ENCODE measurements around the gene LGR4. TPM values are rescaled to one million over a fixed set of nuclear protein-coding genes. Genes with fewer than 3 reads are reported as not detected.
A peak's percentile ranks its signal among the peaks of the same experiment; 100 is the strongest.

LGR4 gene
- total RNA-seq, 1 experiment from 2014 or later = 99.2 TPM

DNA sequence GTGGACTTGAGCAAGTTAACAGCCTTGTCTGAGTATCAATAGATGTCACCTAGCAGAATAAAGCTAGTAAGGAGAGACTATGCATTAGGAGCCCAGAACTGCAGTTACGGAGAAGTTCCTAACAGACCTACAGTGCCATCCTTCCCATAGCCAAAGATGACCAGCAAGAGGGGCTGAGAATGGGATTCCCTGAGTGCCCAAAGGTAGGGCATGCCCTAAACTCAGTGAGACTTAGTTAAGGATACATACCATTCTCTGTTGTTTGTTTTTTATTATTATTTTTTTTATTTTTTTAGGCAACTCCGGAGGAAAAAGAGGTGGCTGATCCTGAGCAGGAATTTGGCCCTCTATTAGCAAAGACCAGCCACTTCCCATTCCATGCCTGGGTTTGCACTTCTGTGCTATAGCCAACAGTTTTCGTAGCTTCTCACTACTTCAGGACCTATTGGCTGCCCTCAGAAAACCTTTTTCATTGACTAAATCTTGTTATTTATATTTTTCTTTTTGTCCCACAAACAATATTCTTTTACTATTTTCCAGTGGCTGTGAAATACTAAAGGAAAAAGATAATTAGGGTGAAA lies 76.2 kb downstream of the LGR4 start:
- Mint-ChIP-seq H3K4me3 (no peak overlapping the region), H3K4me1 (peaks cover 58 to 74% of the 10 kb centered on the region in 2 experiments), H3K27me3 (ENCODE audit: low read depth) (no peaks in the 10 kb centered on the region), H3K36me3 (ENCODE audit: insufficient read depth in 1 of 3, low read depth in 3 of 3) (peaks cover 0 to 23% (median 7%) of the 10 kb centered on the region in 3 experiments; a peak in 4 of 7 replicates), H3K27ac (0 out of 7 replicates have a peak overlapping the region, but pooled peaks of 1 of the 3 experiments have one; percentile 84), H3K9me3 (no peaks in the 10 kb centered on the region)
- no peak overlapping the region for H4K8ac ChIP-seq (replicated peaks; ENCODE audit: insufficient read length, low read depth, low read length)
- H2BK120ac ChIP-seq (ENCODE audit: low read depth, low read length, poor library complexity, severe bottlenecking) = no peak overlapping the region
- H3K23me2 ChIP-seq (ENCODE audit: insufficient read length, low read depth, low read length, poor library complexity, severe bottlenecking) = no peaks in the 10 kb centered on the region
- no peak overlapping the region for H3T11ph ChIP-seq (ENCODE audit: low read length)
- H3K56ac ChIP-seq (ENCODE audit: insufficient read length, low read depth, low read length) = no peak overlapping the region
- no peak overlapping the region for H3K18ac ChIP-seq (ENCODE audit: insufficient read length, low read depth, low read length)
- H4K5ac ChIP-seq (ENCODE audit: insufficient read length, low read depth, low read length) = no peak overlapping the region
- DNase-seq = no peak
- no peak overlapping the region for H3K23ac ChIP-seq (ENCODE audit: insufficient read length, low read depth, low read length)
- TF ChIP-seq, protein P1, sequence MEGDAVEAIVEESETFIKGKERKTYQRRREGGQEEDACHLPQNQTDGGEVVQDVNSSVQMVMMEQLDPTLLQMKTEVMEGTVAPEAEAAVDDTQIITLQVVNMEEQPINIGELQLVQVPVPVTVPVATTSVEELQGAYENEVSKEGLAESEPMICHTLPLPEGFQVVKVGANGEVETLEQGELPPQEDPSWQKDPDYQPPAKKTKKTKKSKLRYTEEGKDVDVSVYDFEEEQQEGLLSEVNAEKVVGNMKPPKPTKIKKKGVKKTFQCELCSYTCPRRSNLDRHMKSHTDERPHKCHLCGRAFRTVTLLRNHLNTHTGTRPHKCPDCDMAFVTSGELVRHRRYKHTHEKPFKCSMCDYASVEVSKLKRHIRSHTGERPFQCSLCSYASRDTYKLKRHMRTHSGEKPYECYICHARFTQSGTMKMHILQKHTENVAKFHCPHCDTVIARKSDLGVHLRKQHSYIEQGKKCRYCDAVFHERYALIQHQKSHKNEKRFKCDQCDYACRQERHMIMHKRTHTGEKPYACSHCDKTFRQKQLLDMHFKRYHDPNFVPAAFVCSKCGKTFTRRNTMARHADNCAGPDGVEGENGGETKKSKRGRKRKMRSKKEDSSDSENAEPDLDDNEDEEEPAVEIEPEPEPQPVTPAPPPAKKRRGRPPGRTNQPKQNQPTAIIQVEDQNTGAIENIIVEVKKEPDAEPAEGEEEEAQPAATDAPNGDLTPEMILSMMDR (conservative IDR thresholded peaks at IDR 0.05) = no peak
- peaks cover 17% of the 10 kb centered on the region for H3K4me1 ChIP-seq (ENCODE audit: insufficient read depth, low read length)
- no peak overlapping the region for H3K4ac ChIP-seq (ENCODE audit: low read depth, low read length)
- H3K27ac ChIP-seq (ENCODE audit: insufficient read length, low read depth, low read length) = no peak overlapping the region
- H2BK12ac ChIP-seq (ENCODE audit: insufficient read length, low read depth, low read length) = no peak overlapping the region
- H3K14ac ChIP-seq (ENCODE audit: insufficient read depth, low read length) = no peak overlapping the region
- no CpG with 5 or more reads among the region's 3 CpGs for WGBS (ENCODE audit: extremely low coverage, insufficient read length, low lambda C conversion rate)
- no peak overlapping the region for H3K4me2 ChIP-seq (ENCODE audit: insufficient read depth, insufficient read length, low read length)
- H4K91ac ChIP-seq (ENCODE audit: insufficient read length, low read depth, low read length) = no peak overlapping the region
- H2AK5ac ChIP-seq (ENCODE audit: insufficient read length, low read length) = no peak overlapping the region
- no peak overlapping the region for H2BK5ac ChIP-seq (ENCODE audit: insufficient read length, low read length)
- no peak overlapping the region for H2BK20ac ChIP-seq (ENCODE audit: low read depth, low read length, poor library complexity, severe bottlenecking)
- H3K27me3 ChIP-seq (ENCODE audit: insufficient read depth, low read length) = no peaks in the 10 kb centered on the region
- H3K9me3 ChIP-seq (ENCODE audit: control insufficient read depth, low read depth, low read length) = no peaks in the 10 kb centered on the region
- H2BK15ac ChIP-seq (ENCODE audit: low read depth, low read length) = no peak overlapping the region
- no peak overlapping the region for H2AFZ ChIP-seq (ENCODE audit: low read length)
- H3K9ac ChIP-seq (ENCODE audit: extremely low read depth, insufficient read length, low read length) = no peak overlapping the region
- no peaks in the 10 kb centered on the region for H4K20me1 ChIP-seq (ENCODE audit: control insufficient read depth, insufficient read depth, insufficient read length)
- no peaks in the 10 kb centered on the region; the same call in 1 of the 2 replicates for H3K79me2 ChIP-seq (ENCODE audit: insufficient read depth, low read length)
- no peaks in the 10 kb centered on the region for H3K79me1 ChIP-seq (ENCODE audit: insufficient read depth, low read depth, low read length, poor library complexity, severe bottlenecking)

Data from H9 (cell line).